NCI-H2171 (cell line): Measurements from ENCODE around the gene HS3ST3A1.

Experiments
- DNase-seq: peaks from one replicate; lab custom pipeline; 2025; lab: John Stamatoyannopoulos, UW

HS3ST3A1 gene

DNA sequence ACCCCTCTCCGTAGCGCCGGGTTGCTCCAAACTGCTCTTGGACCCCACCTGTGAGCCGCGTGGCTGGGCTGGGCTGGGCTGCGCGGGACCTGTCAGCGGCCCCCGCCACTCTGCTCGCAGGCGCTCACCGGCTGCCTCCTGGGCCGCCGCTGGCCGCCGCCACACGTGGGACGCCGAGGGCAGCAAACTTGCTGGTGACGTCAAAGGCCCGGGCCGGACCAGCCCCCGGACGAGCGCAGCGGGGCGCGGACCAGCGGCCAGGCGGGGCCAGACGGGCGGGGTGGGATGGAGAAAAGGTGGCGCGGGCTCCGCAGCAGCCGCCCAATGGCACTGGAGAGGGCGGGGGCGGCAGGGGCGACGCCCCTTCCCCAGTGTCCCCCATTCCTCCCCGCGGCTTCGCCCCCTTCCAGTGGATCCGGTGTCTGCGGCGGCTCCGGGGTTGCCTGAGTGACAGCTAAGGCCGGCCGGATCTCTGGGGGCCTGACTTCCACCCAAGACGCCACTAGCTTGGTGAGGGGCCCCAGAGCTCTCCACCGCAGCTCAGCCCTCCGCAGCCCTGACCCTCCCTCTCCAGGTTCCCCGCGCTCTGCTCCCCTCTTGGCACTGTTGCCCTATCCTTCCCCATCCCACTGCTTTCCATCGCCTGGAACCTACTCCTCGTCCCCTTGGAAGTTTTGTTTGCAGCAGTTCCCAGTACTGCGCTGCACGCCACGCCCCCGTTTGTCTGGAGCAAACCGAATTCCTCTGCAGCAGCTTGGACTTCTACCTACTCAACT is at the start of gene HS3ST3A1:
Gene HS3ST3A1, minus strand, starts transcription at position 154 of the 776 bp plus-strand sequence. CDS start 800 bp downstream, outside the sequence.
- no peak for DNase-seq

DNA sequence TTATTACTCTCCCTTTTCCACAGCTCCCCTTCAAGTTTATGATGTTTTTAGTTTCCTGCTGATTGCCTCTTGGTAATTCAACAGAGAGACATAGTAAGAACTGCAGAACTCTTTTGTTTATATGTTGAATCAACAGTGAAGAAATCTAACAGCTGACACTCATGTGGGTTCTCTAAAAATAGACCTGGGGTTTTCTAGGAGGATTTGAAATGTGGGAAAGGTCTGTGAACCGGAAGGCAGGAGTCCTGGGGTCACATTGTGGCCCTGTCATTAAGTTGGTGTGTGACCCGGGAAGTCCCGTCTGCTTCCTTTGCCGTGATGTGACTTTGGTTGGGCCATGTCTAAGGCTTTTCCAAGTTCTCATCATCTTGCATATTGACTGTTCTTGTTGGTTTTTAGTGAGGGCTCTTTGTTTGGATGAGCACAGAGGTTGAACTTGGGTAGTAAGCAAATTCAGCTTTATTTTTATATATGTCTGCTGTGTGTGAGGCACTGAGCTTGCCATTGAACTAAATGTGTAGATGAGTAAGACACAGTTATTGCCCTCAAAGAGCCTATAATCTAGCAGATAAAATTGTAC is 48.5 kb upstream of the HS3ST3A1 start:
- no peak for DNase-seq

DNA sequence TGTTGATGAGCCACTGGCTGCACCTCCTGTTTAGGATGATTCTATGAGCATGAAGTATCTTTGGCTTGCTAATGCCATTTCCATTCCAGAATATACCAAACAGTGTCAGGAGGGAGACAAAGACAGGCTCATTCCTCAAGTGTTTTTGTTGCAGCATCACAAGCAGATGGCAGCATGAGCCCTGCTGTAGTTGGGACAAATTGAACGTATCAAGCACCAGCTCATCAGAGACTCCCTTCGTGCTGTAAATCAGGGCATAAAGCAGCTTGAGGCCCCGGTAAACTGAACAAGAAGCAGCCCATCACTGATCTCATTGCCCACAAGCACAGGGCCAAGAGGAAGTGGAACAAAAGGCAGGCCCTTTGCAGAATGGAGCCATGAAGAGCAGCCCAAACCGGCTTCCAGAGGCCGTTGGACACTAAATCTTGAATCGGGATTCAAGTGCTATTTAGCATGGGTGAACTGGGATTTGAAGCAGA is 45.9 kb upstream of the HS3ST3A1 start:
- DNase-seq, result no peak

DNA sequence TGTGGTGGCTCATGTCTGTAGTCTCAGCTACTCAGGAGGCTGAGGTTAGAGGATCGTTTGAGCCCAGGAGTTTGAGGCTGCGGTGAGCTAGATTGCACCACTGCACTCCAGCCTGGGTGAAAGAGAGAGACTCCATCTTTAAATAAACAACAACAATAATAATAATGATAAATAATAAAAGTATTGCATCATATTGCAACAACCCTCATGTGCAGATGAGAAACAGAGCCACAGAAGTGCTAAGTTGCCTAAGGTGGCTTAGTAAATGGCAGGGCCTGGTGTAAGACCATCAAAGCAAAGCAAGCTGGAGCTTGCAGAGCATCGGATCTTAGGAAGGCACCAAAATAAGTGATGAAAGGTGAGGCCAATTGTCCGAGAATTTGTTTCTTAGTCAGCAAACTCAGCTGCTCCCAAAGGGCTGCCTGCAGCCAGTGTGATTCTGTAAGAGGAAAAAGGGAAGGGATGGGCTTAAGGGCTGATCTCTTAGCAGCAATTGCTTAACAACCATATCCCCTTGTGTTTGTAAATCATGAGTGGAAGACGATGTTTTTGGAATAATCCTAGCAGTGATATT is 45.3 kb upstream of the HS3ST3A1 start:
- no peak for DNase-seq

DNA sequence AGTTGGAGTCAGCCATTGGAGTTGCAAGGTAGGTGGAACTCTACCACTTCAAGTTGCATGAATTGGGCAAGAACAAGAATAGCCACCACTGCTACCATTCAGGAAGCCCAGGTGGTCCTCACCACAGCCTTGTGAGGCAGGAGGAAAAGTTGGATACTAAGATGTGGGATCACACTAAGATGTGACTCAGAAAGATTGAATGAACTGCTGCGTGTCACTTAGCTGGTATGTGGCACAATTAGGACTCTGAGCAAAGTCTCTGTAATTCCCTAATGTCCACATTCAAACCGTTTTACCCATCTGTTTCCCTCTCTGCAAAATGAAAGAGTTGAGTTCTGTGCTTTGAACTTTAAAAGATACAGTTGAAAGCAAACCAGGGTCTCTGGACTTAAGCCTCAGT is 44.7 kb upstream of the HS3ST3A1 start:
- no peak for DNase-seq

DNA sequence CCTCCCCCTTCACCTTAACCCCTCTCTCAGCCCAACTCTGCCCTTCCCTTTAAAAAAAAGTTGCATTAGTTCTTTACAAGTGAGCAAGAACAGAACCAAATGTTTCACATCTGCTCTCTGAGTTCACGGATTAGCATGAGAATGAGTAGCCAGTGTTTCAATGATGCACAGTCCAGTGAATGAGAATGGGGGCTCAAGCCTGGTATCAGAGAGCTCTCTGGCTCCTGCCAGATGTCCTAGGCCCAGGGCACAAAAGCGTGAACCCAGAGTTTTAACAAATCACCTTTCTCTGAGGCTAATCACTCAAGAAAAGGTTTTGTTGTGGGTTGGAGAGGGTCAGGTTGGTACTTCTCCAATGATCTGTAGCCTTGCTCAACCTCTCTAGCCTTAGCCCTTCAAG is 41.5 kb upstream of the HS3ST3A1 start:
- DNase-seq, result no peak

DNA sequence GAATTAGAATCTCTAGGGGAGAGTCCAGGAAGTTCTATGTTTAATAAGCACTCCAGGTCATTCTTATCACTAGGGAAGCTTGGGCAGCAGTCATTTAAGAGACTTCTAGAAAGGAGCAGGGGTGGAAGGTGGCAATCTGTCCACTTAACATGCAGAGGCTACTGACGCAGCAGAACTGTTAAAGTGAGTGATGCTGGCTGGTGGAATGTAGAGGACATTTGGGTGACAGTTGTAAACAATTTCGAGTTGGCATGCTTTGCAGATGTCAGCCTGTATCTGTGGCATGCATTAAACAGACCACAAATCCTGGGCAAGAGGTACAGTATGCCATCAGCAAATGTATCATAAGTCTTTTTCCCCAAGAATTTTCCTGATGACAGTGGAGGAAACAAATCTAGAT is 40.5 kb upstream of the HS3ST3A1 start:
- DNase-seq, result no peak

DNA sequence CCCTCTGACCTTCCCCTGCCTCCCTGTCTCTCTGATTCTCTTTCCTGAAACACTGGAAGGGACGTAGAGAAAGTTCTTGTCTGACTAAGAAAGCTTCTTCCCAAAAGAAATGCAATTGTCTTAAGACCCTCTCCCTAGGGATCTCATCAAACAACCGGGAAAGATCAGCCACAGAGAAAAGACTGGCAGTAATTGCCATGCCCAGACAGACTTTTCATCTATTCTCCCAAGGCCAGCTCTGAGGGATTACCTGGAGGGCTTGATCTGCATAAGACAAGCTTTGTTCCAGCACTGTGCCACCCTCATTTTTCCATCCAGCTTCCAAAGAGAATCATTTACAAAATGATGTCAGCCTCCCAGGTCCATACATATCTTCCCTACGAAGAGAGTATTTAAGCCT is 38.8 kb upstream of the HS3ST3A1 start:
- no peak for DNase-seq

DNA sequence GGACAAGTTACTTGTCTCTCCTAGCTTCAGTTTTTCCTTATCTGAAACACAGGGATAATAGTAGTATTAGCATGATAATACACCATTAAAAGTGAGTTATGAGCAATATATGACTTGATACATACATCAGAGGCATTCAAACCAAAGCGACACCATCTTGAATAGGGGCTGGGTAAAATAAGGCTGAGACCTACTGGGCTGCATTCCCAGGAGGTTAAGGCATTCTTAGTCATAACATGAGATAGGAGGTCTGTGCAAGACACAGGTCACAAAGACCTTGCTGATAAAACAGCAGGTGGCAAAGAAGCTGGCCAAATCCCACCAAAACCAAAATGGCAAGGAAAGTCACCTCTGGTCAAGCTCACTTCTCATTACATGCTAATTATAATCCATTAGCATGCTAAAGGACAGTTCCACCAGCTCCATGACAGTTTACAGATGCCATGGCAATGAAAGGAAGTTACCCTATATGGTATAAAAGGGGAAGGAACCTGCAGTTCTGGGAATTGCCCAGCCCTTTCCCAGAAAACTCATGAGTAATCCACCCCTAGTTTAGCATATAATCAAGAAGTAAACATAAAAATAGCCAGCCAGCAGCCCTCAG is 37.2 kb upstream of the HS3ST3A1 start:
- no peak for DNase-seq

DNA sequence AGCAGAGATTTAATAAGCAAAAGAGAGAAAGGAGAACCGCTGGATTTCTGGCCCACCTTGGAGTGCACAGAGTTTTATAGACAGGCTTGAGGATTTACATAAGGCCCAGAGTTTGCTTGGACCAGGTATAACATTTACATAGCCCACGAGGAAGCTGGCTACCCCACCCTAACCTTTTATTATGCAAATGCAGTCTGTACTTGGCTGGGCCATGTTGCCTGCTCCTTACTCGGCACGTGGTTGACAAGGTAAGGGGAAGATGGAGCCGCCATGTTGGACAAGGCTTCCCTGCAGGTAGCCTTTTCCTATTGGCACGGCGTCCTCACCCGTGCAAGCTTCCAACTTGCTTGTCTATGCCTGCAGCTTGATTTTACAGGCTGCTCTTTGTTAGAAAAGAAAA is 35.2 kb upstream of the HS3ST3A1 start:
- DNase-seq, result no peak

DNA sequence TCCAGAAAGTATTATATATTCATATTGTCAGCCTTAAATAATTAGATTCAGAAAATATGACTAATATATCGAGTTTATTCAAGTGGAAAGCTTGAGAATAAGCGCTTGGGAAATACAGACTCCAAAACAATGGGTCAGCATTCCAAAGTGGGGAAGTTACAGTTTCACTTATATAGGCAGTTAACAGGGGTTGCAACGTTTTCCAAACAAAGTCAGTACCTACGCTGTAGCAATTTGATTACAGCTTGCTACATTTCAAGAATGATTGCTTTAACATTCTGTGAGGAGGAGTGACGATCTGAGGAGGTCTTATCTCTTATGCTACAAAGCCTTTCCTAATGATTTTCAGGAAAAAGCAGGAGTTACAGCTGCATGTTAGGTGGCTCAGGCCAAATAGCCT is 34.2 kb upstream of the HS3ST3A1 start:
- no peak for DNase-seq

DNA sequence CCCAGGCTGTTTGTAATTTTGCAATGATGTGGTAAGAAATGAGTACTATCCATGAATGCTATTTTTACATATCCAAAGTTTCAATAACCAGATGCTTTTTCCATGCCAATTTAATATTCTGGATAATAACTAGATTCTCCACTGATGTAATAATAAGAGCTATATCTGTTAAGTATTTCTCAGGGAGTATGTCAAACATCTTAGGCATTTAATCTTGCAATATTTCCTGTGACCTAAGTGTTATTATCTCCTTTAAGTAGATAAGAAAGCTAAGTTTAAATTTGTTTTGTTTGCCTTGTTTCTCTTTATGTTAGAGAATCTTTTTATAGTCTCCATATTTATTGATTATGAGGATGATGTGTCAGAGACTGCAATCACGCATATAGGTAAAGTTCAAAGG is 32.3 kb upstream of the HS3ST3A1 start:
- no peak for DNase-seq

DNA sequence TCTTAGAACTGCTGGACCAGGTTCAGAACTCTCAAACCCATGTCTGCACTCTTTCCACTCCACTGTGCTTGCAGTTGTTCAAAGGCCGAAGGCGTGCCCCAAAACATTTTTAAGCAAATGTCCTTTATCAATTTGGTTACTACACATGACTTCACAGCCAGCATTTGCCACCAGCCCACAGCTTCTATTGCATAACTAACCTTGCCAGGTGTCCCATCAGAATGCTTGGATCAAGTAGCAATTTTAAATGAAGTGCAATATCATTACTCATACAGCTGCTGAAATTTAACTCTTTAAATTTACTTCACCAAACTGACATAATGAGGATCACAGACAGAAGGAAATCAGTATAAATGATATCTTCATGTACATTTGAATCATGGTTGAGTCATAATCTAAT is 29.8 kb upstream of the HS3ST3A1 start:
- no peak for DNase-seq

DNA sequence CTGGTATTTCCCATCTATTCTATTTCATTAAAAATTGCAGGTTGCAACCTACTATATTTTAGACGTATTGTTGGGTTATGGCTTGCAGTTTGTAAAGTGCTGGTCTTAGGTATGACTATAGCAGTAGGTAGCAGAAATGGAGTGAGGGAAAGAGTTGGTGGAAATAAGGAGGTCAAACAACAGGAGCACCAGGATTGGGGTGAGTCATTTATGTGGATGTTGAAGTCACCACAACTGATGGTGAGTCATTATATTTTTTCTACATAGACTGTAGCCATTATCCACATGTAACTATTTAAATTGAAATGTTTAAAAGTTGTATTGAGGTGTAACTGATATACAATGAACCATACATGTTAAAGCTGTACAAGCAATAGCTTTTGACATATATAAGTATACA is 25.0 kb upstream of the HS3ST3A1 start:
- no peak for DNase-seq

DNA sequence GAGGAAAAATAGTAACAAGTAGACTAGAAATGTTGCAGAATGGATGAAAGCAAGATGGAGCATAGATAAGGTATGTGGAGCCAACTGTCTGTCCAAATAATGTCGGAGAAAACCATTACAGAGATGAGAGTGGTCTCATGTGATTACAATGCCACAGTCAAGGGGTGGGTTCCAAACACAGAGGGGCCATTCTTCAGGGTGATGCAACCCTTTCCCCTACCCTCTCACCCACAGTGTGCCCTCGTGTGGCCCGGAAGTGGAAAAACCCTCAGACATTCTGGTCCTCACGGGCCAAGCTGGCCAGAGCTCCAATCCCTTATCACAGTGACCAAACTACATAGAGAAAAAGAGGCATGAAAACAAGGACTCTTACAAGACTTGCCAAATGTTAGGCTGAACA is 17.7 kb upstream of the HS3ST3A1 start:
- DNase-seq, result no peak

DNA sequence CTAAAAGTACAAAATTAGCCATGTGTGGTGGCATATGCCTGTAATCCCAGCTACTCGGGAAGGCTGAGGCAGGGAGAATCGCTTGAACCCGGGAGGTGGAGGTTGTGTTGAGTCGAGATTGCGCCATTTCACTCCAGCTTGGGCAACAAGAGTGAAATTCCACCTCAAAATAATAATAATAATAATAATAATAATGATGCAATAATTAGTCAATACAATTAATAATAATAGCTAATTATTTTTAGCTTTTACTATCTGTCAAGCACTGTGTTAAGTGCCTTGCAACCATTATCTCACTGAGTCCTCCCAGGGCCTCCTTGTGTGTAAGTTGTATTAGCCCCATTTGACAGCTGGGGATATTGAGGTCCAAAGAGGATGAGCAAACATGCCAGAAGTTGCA is 14.3 kb upstream of the HS3ST3A1 start:
- no peak for DNase-seq

DNA sequence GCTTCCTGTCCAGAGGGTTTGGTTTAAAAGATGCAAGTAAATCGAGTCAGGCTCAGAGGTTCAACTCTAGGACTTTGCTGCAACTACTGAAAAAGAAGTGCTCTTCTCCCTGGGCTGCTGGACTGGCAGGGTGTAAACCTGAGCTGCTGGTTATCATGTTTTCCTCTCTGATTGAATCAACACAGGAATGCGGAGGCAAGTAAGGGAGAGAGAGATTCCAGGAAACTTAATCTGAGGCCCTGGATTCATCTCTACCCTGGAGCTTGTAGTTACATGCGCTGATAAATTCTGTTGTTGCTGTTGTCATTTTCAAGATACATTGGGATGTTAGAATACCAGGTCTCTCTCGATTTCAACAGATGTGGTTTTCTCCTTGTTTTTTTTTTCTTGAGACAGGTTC is 8.2 kb upstream of the HS3ST3A1 start:
- DNase-seq, result no peak

DNA sequence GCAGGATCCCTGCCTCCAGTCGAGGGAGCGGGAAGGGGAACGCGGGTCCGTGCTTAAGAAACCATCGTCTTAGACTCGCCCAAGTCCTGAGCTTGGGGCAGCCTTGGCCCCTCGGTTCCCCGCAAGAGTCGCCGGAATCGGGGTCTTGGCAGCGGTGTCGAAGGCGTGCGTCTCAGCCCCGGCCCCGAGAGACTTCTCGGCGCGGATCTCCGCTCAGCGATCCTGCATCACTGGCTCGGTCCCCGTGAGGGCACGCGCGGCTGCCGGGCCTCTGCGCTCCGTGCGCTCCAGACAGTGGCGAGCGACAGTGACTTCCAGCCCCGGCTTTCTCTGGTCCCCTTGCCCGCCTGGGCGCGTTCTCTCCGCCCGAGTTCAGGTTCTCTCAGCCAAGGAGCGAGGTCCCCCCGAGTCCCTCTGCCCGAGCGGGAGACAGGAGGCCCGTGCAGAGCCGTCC is 380 bp downstream of the HS3ST3A1 start:
- no peak for DNase-seq

DNA sequence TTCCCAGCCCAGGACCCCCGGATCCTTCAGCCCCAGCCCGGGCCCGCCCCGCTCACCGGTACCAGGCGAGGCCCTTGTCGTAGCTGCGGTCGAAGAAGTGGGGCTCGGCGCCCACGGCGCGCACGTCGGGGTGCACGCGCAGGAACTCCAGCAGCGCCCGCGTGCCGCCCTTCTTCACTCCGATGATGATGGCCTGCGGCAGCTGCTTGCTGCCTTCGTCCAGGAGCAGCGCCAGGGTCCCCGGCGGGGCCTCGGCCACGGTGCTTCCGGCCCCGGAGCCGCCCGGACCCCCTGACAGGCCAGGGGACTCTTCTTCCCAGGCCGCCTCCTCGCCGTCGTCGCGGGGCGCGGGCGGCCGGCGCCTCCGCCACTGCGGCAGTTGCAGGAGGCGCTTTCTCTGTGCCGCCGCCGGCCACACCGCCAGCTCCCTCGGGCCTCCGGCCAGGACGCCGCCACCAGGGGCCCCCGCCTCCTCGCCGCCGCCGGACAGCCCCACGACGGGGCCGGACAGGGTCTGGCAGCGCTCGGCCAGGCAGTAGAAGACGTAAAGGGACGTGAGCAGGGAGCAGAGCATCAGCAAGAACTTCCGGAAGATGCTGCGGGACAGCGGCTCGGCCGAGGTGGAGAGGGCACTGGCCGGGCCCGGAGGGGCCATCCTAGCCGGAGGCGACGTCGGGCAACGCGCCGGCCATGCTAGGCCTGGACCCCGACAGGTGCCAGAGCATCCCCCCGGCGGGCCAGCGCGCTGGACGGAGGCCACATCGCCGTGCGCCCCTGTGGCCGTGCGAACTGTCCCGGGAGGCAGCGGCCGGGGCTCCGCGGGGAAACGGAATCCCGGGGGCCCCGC is 1.0 kb downstream of the HS3ST3A1 start:
- DNase-seq, result no peak

DNA sequence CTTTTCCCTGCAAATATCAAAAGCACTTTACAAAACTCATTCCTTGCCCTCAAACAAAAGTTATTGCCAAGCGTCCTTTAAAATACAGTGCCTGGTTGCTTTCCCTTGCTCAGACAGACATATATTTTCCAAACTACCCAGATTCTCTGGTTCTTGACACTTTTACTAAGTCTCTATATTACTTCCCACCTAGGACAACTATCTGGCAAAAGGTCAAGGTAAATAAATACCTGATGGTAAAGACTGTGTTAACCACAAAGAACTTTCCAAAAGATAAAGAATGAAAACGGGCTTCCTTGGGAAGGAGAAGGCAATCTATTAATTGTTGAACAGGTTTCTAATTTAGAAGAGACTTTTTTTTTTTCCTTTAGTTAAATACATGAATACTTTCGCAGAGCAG is 1.9 kb downstream of the HS3ST3A1 start:
- no peak for DNase-seq

DNA sequence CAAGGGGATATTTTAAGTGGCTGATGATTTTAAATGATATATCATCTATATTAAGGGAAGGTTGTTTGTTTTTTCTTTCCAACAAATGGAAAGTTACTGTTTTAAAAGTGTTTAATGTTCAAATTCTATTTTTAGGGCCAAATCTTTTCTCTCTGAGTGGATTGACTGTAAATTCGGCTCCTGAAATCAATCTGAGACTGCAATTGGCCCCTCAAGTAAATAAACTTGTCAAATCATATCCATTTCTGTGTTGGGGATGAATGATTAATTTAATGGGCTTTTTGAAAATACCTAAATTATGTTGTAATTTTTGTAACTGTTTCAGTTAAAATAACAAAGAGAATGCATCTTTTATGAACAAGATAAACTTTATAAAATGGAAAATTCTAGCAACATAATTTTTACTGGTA is 2.6 kb downstream of the HS3ST3A1 start:
- no peak for DNase-seq
